Peyer's patch (tissue), 4 donors: Measurements from ENCODE around the gene ABHD2.

Experiments used
- POLR2A ChIP-seq, 2 donors: fragments of 450-650 bp; IDR thresholded peaks; one replicate each; pipeline ENCODE4 v1.5.1; 2017; ENCODE audit warnings: antibody characterized with exemption in 2 of 2, mild to moderate bottlenecking in 2 of 2, moderate library complexity in 2 of 2
- TF ChIP-seq, protein P1 (sequence below), 6 experiments: fragments of 450-650 bp in 4 of 6; fragments of 200-600 bp in 2 of 6; sonication (generic) in 1 of 6; IDR thresholded peaks; one replicate each; pipeline ENCODE4 v1.5.1; 2017 to 2019; ENCODE audit warnings: antibody characterized with exemption in 6 of 6, mild to moderate bottlenecking in 3 of 6, moderate library complexity in 1 of 6

DNA sequence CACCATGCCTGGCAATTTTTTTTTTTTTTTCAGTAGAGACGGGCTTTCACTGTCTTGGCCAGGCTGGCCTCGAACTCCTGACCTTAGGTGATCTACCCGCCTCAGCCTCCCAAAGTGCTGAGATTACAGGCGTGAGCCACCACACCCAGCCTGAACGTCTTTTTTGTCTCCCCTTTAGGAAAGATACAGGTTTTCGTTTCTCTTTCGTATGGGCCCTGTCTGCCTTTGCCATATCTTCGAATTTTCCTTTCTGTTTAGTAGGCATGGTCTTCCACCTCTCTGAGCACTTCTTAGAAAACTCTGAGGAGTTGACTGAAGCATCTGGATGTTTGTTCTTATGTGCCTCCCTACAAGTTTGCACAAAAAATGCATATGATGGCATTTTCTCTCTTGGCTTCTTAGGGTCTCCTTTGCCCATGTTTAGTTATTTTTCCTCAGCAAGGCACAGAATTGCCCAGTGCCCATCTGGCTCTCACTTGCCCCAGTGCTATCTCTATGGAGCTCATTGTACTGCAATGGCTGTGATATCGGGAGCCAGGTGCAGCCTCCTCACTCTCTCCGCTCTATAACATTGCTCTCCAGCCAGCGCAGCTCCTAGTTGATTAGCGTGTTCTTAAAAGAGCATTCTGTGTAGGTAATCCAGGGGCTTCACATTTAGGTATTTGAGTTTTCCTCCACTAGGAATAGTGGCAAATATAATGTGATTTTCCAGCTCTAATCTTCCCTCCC is 48.0 kb downstream of the ABHD2 start:
- TF ChIP-seq, protein P1, sequence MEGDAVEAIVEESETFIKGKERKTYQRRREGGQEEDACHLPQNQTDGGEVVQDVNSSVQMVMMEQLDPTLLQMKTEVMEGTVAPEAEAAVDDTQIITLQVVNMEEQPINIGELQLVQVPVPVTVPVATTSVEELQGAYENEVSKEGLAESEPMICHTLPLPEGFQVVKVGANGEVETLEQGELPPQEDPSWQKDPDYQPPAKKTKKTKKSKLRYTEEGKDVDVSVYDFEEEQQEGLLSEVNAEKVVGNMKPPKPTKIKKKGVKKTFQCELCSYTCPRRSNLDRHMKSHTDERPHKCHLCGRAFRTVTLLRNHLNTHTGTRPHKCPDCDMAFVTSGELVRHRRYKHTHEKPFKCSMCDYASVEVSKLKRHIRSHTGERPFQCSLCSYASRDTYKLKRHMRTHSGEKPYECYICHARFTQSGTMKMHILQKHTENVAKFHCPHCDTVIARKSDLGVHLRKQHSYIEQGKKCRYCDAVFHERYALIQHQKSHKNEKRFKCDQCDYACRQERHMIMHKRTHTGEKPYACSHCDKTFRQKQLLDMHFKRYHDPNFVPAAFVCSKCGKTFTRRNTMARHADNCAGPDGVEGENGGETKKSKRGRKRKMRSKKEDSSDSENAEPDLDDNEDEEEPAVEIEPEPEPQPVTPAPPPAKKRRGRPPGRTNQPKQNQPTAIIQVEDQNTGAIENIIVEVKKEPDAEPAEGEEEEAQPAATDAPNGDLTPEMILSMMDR (IDR thresholded peaks at IDR 0.05): no peak
- TF ChIP-seq POLR2A (IDR thresholded peaks at IDR 0.05): no peak
